HG03439 (cell line): ENCODE measurements around the gene SLC8B1.

Source experiments
- ATAC-seq: cut with Tn5 transposase; IDR thresholded peaks from one replicate; pipeline ENCODE4 v1.9.1; 2021; ENCODE audit warnings: mild to moderate bottlenecking, moderate library complexity; ENCODE audit not compliant: unreplicated experiment

The SLC8B1 gene

DNA sequence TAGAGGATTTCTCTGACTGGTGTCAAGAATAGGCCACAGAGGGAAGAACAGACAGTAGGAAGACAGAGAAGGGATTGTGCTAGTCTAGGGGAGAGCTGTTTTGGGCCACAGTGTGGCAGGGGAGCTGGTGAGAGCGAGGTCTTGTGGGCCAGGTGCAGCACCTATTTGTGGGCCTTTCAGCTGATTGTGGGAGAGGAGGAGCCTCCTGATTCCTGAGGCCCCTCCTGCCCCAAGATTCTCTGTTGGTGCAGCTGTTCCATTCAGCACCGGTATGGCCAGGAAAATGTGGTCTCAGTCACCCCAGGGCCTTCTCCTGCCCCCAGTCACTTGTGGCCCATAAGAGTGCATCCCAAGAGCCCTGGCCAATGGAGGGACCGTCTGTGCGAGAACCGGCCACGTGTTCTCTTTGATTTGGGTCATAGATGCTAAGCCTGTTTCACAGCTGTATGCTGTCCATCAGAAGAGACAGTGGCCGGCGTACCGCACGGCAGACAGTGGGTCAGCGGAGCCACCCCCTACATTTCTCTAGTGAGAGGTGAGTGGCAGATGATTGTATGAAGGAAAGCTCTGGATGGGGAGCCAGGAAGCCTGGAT lies 86.0 kb downstream of the SLC8B1 start:
- ATAC-seq = no peak
